GM12878 (cell line): ENCODE results near the gene PRTFDC1. TPM values are rescaled to one million over a fixed set of nuclear protein-coding genes. Genes with fewer than 3 reads are reported as not detected.

Source experiments
- ATAC-seq: fragments of 200-7000 bp; cut with Tn5 transposase; 3 replicates; pipeline ENCODE4 v1.9.1; 2020; ENCODE audit warnings: mild to moderate bottlenecking, moderate library complexity
- BruUV-seq: library from RNA; stranded (reverse); fragments of 400-500 nt; replicated peaks from 2 replicates; lab custom pipeline; 2021; lab: Mats Ljungman, UMichigan
- CTCF ChIA-PET: fragments of 300-600 bp; sonication (Branson Sonifier 250); formaldehyde crosslinking; extraction: SDS; loops from one replicate; lab custom pipeline; 2021; ENCODE audit warnings: inconsistent platforms; lab: Yijun Ruan, JAX
- POLR2A ChIA-PET: fragments of 350-600 bp; formaldehyde crosslinking; extraction: SDS; loops from one replicate; lab custom pipeline; 2021; ENCODE audit warnings: inconsistent platforms; lab: Charles Lee
- RAD21 ChIA-PET: fragments of 300-600 bp; sonication (Branson Sonifier 250); formaldehyde crosslinking; loops from one replicate; lab custom pipeline; 2023; ENCODE audit warnings: antibody characterized with exemption; ENCODE audit not compliant: unreplicated experiment; lab: Charles Lee
- SMC1A ChIA-PET: fragments of 300-600 bp; sonication (Branson Sonifier 250); formaldehyde crosslinking; loops from one replicate; lab custom pipeline; 2023; ENCODE audit not compliant: unreplicated experiment, uncharacterized antibody; lab: Charles Lee
- DNase-seq: peaks from one replicate; pipeline ENCODE4 v3.0.0-alpha.2; 2011; ENCODE audit warnings: low read depth, low spot score
- FAIRE-seq: peaks from 3 replicates; lab custom pipeline; 2011; peaks lifted over from hg19 to GRCh38; lab: Jason Lieb, UNC
- H2AFZ ChIP-seq: 2 replicates; pipeline ENCODE4 v1.6.0; 2011; ENCODE audit warnings: low read depth, low read length, control low read depth; ENCODE audit not compliant: control insufficient read depth
- H3K27ac ChIP-seq: 2 replicates; pipeline ENCODE4 v1.5.1; 2011; ENCODE audit warnings: control low read depth; ENCODE audit not compliant: control insufficient read depth, insufficient read depth
- H3K27me3 ChIP-seq, 2 experiments: replicated peaks in 1 of 2; 2 replicates each; pipeline versions ENCODE4 v1.6.0 to v1.6.1; 2011; ENCODE audit warnings: low read length in 1 of 2; ENCODE audit not compliant: control insufficient read depth in 2 of 2, insufficient read depth in 2 of 2
- H3K36me3 ChIP-seq, 2 experiments: 2 replicates each; pipeline ENCODE4 v1.5.1; 2011; ENCODE audit warnings: low read length in 1 of 2; ENCODE audit not compliant: control insufficient read depth in 2 of 2, insufficient read depth in 2 of 2
- H3K4me1 ChIP-seq: 2 replicates; pipeline ENCODE4 v1.6.1; 2011; ENCODE audit warnings: mild to moderate bottlenecking, low read length, moderate library complexity, mixed read lengths; ENCODE audit not compliant: control insufficient read depth, insufficient read depth
- H3K4me2 ChIP-seq: 2 replicates; pipeline ENCODE4 v1.6.0; 2011; ENCODE audit warnings: control low read depth; ENCODE audit not compliant: control insufficient read depth, insufficient read depth
- H3K4me3 ChIP-seq: fragments of 200-600 bp; sonication (generic); 2 replicates; pipeline ENCODE4 v1.5.1; 2016
- H3K79me2 ChIP-seq: 2 replicates; pipeline ENCODE4 v1.6.0; 2011; ENCODE audit warnings: low read length; ENCODE audit not compliant: control insufficient read depth, insufficient read depth
- H3K9ac ChIP-seq: 2 replicates; pipeline ENCODE4 v1.8.0; 2011; ENCODE audit warnings: low read length, control low read depth, mixed read lengths; ENCODE audit not compliant: control insufficient read depth, insufficient read depth
- H3K9me3 ChIP-seq: replicated peaks from 3 replicates; pipeline ENCODE4 v1.5.1; 2011; ENCODE audit warnings: mild to moderate bottlenecking, low read length; ENCODE audit not compliant: control insufficient read depth, insufficient read depth
- H4K20me1 ChIP-seq: 2 replicates; pipeline ENCODE4 v1.6.0; 2011; ENCODE audit not compliant: control insufficient read depth, insufficient read depth
- CREB1 ChIP-seq: IDR thresholded peaks from 2 replicates; pipeline ENCODE4 v1.6.1; 2012; ENCODE audit warnings: low read depth, mild to moderate bottlenecking, inconsistent platforms
- EGR1 ChIP-seq, 2 experiments: IDR thresholded peaks; 1 replicate in 1 of 2; 2 replicates in 1 of 2; pipeline ENCODE4 v1.6.1; 2011 to 2012; ENCODE audit warnings: low read depth in 2 of 2, low read length in 2 of 2, borderline replicate concordance in 1 of 2, mild to moderate bottlenecking in 1 of 2, moderate library complexity in 1 of 2
- JUNB ChIP-seq: IDR thresholded peaks from 2 replicates; pipeline ENCODE4 v1.6.1; 2016; ENCODE audit warnings: antibody characterized with exemption, mild to moderate bottlenecking
- ZNF274 ChIP-seq: IDR thresholded peaks from one replicate; pipeline ENCODE4 v1.8.0; 2011; ENCODE audit not compliant: insufficient read length, insufficient read depth
- in situ Hi-C: fragments of 300-500 bp; cut with MboI; formaldehyde crosslinking; loops from 9 replicates; pipeline ENCODE4 v1.14.3; 2018; ENCODE audit warnings: mixed read lengths
- intact Hi-C: fragments of 100-400 bp; cut with micrococcal nuclease; formaldehyde crosslinking; loops from one replicate; pipeline ENCODE4 v1.14.2; 2022; ENCODE audit not compliant: unreplicated experiment
- polyA plus RNA-seq, 11 experiments: library from polyadenylated mRNA; depleted of rRNA in 4 of 11; unstranded in 6 of 11; stranded (reverse) in 5 of 11; fragments of >200 nt; fragmentation: Nextera tagmentation in 4 of 11; fragmentation: Illumina TruSeq in 1 of 11; extraction: Ambion mirVana in 4 of 11; extraction: Trizol in 1 of 11; gene quantifications; 1 replicate in 1 of 11; 2 replicates in 10 of 11; pipeline versions ENCODE4 v1.2.1 to v1.2.3, GENCODE V29; 2011 to 2016; ENCODE audit warnings: inconsistent platforms in 2 of 11, missing spikeins in 2 of 11, low read depth in 1 of 11
- total RNA-seq, 4 experiments: library from RNA; depleted of rRNA in 3 of 4; stranded (reverse); fragments of >200 nt in 3 of 4; fragmentation: Illumina TruSeq in 1 of 4; extraction: Trizol in 1 of 4; gene quantifications; 2 replicates each; pipeline versions ENCODE4 v1.2.1 to v1.2.3, GENCODE V29; 2013 to 2021
- TF ChIP-seq, protein P1 (sequence below): fragments of 450-650 bp; IDR thresholded peaks from 2 replicates; pipeline ENCODE4 v1.6.1; 2016; ENCODE audit warnings: mild to moderate bottlenecking

The PRTFDC1 gene
- total and polyA plus RNA-seq, 10 of the 15 experiments (the other 5 are each of a cell fraction or from before 2014, with no cell fraction given) = 5.5 to 17.3 (median 11.3) TPM

DNA sequence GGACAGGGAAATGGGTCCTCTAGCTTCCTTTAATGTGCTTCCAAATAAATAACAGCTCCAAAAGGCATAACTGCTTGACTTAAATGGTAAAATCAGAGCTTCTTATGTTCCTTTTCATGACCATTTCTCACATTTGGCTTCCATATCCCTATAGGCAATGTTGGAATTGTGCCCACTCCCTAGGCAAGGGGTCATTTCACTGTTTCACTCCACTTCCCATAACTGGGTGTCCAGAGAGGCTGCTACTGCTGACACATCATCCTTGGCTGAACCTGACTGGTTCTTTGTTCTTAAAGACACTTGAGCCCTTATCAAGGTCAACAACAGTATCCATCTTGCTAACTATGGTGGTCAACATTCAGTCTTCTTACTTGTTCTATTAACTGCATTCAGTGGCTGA, 37.1 kb downstream of the PRTFDC1 start:
- H2AFZ ChIP-seq = no peak overlapping the region
- RAD21 ChIA-PET = interaction anchor here (0.9 to 2.4 kb wide), 6 partner anchors 11 to 192 kb away, joined by 3 to 12 read pairs (median 4); partner anchors contain the start of gene ARHGAP21
- no peak overlapping the region for H3K4me3 ChIP-seq
- FAIRE-seq (no peak), DNase-seq (no peak), ATAC-seq (no peak)
- H3K9ac ChIP-seq = no peak overlapping the region
- no TSS peak for BruUV-seq
- H3K27ac ChIP-seq = no peak overlapping the region
- H3K4me1 ChIP-seq = no peaks in the 10 kb centered on the region
- no peaks in the 10 kb centered on the region for H3K79me2 ChIP-seq
- intact Hi-C loops (no loop called here), in situ Hi-C loops (loop anchor here (25.0 kb wide), 1 partner anchor 1522 kb away; the partner anchor contains the start of gene APBB1IP)
- H3K27me3 ChIP-seq = no peaks in the 10 kb centered on the region
- H3K36me3 ChIP-seq = no peaks in the 10 kb centered on the region
- POLR2A ChIA-PET = interaction anchor here (0.9 to 1.5 kb wide), 4 partner anchors 12 to 37 kb away, joined by 3 to 8 read pairs (median 4); no protein-coding TSS in a partner anchor
- H4K20me1 ChIP-seq = no peaks in the 10 kb centered on the region
- SMC1A ChIA-PET = interaction anchor here (0.6 to 9.9 kb wide), 15 partner anchors 9 to 269 kb away, joined by 3 to 152 read pairs (median 5); no protein-coding TSS in a partner anchor
- CTCF ChIA-PET = interaction anchor here (0.6 to 3.5 kb wide), 10 partner anchors 9 to 35 kb away, joined by 3 to 17 read pairs (median 4); no protein-coding TSS in a partner anchor
- TF ChIP-seq JUNB (no peak), EGR1 (IDR thresholded peaks at IDR 0.05; ENCODE audit: borderline replicate concordance in 1 of 2, low read depth in 2 of 2, low read length in 2 of 2) (no peak), CREB1 (no peak), ZNF274 (no peak)
- TF ChIP-seq, protein P1, sequence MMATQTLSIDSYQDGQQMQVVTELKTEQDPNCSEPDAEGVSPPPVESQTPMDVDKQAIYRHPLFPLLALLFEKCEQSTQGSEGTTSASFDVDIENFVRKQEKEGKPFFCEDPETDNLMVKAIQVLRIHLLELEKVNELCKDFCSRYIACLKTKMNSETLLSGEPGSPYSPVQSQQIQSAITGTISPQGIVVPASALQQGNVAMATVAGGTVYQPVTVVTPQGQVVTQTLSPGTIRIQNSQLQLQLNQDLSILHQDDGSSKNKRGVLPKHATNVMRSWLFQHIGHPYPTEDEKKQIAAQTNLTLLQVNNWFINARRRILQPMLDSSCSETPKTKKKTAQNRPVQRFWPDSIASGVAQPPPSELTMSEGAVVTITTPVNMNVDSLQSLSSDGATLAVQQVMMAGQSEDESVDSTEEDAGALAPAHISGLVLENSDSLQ = no peak
- no peak overlapping the region for H3K4me2 ChIP-seq
- peaks cover under 1% of the 10 kb centered on the region; the same call in 1 of the 3 replicates for H3K9me3 ChIP-seq
